ENCODE measurements around the gene OTOG. TPM values are rescaled to one million over a fixed set of nuclear protein-coding genes. Genes with fewer than 3 reads are reported as not detected.

Gene OTOG
- total RNA-seq, 2 experiments from 2014 or later = not detected

- Mint-ChIP-seq H3K4me1 (ENCODE audit: low read depth) (no peaks in the 10 kb centered on the region), H3K27me3 (peaks cover 9% of the 10 kb centered on the region), H3K36me3 (ENCODE audit: low read depth) (no peaks in the 10 kb centered on the region), H3K9me3 (no peaks in the 10 kb centered on the region), H3K27ac (no peak overlapping the region), H3K4me3 (no peak overlapping the region)
- no peak overlapping the region for H3K4me3 ChIP-seq (ENCODE audit: low read length)
- ATAC-seq (ENCODE audit: poor library complexity) = no peak
- no peaks in the 10 kb centered on the region for H3K4me1 ChIP-seq (ENCODE audit: insufficient read depth, low read length)
- DNase-seq = no peak
- no peak overlapping the region for H3K27ac ChIP-seq (ENCODE audit: low read depth in 1 of 2, low read length in 2 of 2)
- POLR2A ChIA-PET = no interaction called here
- peaks cover 0 to 3% of the 10 kb centered on the region in 2 experiments for H3K27me3 ChIP-seq (ENCODE audit: control insufficient read depth in 1 of 2, insufficient read depth in 2 of 2, low read length in 2 of 2)
- H3K36me3 ChIP-seq (ENCODE audit: insufficient read depth, low read length) = no peaks in the 10 kb centered on the region
- H3K9me3 ChIP-seq (ENCODE audit: control insufficient read depth in 1 of 2, insufficient read depth in 1 of 2, low read length in 2 of 2) = no peaks in the 10 kb centered on the region
- CTCF ChIA-PET = interaction anchor here (1.5 kb wide), 1 partner anchor 143 kb away, joined by 10 read pairs; no protein-coding TSS in a partner anchor
- intact Hi-C loops (cut with DNase I, micrococcal nuclease) = no loop called here
- no peak for TF ChIP-seq CTCF (IDR thresholded peaks at IDR 0.05)
Observed at GRCh38 chr11:17526931-17527627, 20.0 kb upstream of the OTOG start.

DNA sequence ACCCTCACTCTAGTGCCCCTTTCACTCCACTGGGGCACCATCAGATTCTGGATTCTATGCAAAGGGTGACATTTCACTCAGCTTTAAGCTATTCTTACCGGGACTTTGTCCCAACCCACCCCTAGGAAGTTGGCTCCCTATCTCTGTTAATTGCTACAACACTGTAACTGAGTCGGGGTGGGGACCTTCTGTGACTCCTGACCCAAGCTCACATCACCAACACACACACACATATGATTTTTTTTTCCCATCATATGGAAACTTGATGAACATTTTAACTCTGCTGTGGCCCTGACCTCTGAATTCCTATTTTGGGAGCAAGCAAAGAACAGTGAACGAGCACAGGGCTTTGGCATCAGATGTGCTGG is 19.4 kb upstream of the OTOG start:
- H3K27me3 Mint-ChIP-seq = peaks cover 9% of the 10 kb centered on the region

DNA sequence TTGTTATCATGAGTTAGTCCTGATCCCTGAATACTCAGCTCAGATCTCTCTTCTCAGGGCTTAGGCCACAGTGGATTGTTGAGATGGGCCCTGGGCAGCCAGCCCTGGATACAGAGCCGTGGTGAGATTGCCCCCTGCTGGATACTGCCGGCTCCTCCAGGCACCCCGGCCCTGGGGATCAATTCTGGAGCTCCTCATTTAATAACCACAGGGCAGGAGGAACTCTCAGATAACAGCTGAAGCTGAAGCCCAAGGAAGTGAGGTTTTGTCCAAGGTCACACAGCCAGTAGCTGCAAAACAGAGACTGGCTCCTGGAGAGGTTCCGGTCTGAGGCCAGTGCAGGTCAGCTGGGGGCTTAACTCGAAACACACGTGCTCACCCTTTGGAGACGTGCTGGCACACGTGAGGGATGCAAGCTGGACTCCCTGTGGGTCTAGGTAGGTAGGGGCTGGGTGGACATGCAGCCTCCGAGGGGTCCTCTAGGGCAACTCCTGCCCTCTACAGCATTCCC is 18.8 kb upstream of the OTOG start:
- Histone ChIP-seq H3K27ac (ENCODE audit: low read depth in 1 of 2, low read length in 2 of 2) (no peak overlapping the region), H3K4me1 (ENCODE audit: insufficient read depth, low read length) (no peaks in the 10 kb centered on the region), H3K27me3 (ENCODE audit: control insufficient read depth in 1 of 2, insufficient read depth in 2 of 2, low read length in 2 of 2) (peaks cover 0 to 3% of the 10 kb centered on the region in 2 experiments), H3K9me3 (ENCODE audit: control insufficient read depth in 1 of 2, insufficient read depth in 1 of 2, low read length in 2 of 2) (no peaks in the 10 kb centered on the region), H3K4me3 (ENCODE audit: low read length) (no peak overlapping the region), H3K36me3 (ENCODE audit: insufficient read depth, low read length) (no peaks in the 10 kb centered on the region)
- Mint-ChIP-seq H3K4me3 (no peak overlapping the region), H3K36me3 (ENCODE audit: low read depth) (no peaks in the 10 kb centered on the region), H3K9me3 (no peaks in the 10 kb centered on the region), H3K27me3 (peaks cover 9% of the 10 kb centered on the region), H3K4me1 (ENCODE audit: low read depth) (no peaks in the 10 kb centered on the region), H3K27ac (no peak overlapping the region)
- ChIA-PET POLR2A (interaction anchor here (1.0 kb wide), 1 partner anchor 144 kb away, joined by 3 read pairs; no protein-coding TSS in a partner anchor), CTCF (interaction anchor here (1.0 to 1.5 kb wide), 3 partner anchors 139 to 144 kb away, joined by 3 to 10 read pairs (median 3); partner anchors contain the start of gene KCNJ11)
- peak; percentile 27 for TF ChIP-seq CTCF (IDR thresholded peaks at IDR 0.05)
- intact Hi-C loops (cut with DNase I, micrococcal nuclease) = no loop called here
- ATAC-seq (ENCODE audit: poor library complexity) = peak; percentile 64
- peak; percentile 10 to 53 (median 24) for DNase-seq

More for the DNA sequence above, 19.4 kb upstream of the OTOG start:
- no peaks in the 10 kb centered on the region for H3K36me3 ChIP-seq (ENCODE audit: insufficient read depth, low read length)
- ChIA-PET POLR2A (interaction anchor here (1.0 kb wide), 1 partner anchor 144 kb away, joined by 3 read pairs; no protein-coding TSS in a partner anchor), CTCF (interaction anchor here (1.0 to 1.5 kb wide), 3 partner anchors 138 to 143 kb away, joined by 3 to 10 read pairs (median 3); partner anchors contain the start of gene KCNJ11)
- no peak overlapping the region for H3K27ac Mint-ChIP-seq
- no peak for TF ChIP-seq CTCF (IDR thresholded peaks at IDR 0.05)
- no peaks in the 10 kb centered on the region for H3K9me3 Mint-ChIP-seq
- H3K9me3 ChIP-seq (ENCODE audit: control insufficient read depth in 1 of 2, insufficient read depth in 1 of 2, low read length in 2 of 2) = no peaks in the 10 kb centered on the region
- ATAC-seq (ENCODE audit: poor library complexity) = no peak
- peaks cover 0 to 3% of the 10 kb centered on the region in 2 experiments for H3K27me3 ChIP-seq (ENCODE audit: control insufficient read depth in 1 of 2, insufficient read depth in 2 of 2, low read length in 2 of 2)
- no peak overlapping the region for H3K4me3 ChIP-seq (ENCODE audit: low read length)
- no peaks in the 10 kb centered on the region for H3K36me3 Mint-ChIP-seq (ENCODE audit: low read depth)
- no peaks in the 10 kb centered on the region for H3K4me1 Mint-ChIP-seq (ENCODE audit: low read depth)
- no peaks in the 10 kb centered on the region for H3K4me1 ChIP-seq (ENCODE audit: insufficient read depth, low read length)
- no peak overlapping the region for H3K27ac ChIP-seq (ENCODE audit: low read depth in 1 of 2, low read length in 2 of 2)
- intact Hi-C loops (cut with DNase I, micrococcal nuclease) = no loop called here
- DNase-seq = no peak
- H3K4me3 Mint-ChIP-seq = no peak overlapping the region
